Peyer's patch (tissue), 4 donors: ENCODE measurements around the gene SUN2.

Experiments used
- POLR2A ChIP-seq, 2 donors: fragments of 450-650 bp; IDR thresholded peaks; one replicate each; pipeline ENCODE4 v1.5.1; 2017; ENCODE audit warnings: antibody characterized with exemption in 2 of 2, mild to moderate bottlenecking in 2 of 2, moderate library complexity in 2 of 2
- TF ChIP-seq, protein P1 (sequence below), 6 experiments: fragments of 450-650 bp in 4 of 6; fragments of 200-600 bp in 2 of 6; sonication (generic) in 1 of 6; IDR thresholded peaks; one replicate each; pipeline ENCODE4 v1.5.1; 2017 to 2019; ENCODE audit warnings: antibody characterized with exemption in 6 of 6, mild to moderate bottlenecking in 3 of 6, moderate library complexity in 1 of 6

DNA sequence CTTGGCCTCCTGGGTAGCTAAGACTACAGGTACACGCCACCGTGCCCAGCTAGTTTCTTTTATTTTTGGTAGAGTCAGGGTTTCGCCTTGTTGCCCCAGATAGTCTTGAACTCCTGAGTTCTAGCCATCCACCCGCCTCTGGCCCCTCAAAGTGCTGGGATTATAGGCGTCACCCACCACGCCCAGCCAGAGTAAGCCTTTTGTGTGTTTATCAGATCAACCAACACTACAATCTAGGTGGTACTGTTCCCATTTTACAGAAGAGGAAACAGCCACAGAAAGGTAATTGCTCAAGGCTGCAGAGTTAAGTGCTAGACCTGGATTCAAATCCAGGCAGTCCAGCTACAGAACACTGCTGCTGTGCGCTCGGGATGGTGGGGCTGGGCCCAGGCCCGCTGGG is 70.9 kb downstream of the SUN2 start:
- TF ChIP-seq, protein P1, sequence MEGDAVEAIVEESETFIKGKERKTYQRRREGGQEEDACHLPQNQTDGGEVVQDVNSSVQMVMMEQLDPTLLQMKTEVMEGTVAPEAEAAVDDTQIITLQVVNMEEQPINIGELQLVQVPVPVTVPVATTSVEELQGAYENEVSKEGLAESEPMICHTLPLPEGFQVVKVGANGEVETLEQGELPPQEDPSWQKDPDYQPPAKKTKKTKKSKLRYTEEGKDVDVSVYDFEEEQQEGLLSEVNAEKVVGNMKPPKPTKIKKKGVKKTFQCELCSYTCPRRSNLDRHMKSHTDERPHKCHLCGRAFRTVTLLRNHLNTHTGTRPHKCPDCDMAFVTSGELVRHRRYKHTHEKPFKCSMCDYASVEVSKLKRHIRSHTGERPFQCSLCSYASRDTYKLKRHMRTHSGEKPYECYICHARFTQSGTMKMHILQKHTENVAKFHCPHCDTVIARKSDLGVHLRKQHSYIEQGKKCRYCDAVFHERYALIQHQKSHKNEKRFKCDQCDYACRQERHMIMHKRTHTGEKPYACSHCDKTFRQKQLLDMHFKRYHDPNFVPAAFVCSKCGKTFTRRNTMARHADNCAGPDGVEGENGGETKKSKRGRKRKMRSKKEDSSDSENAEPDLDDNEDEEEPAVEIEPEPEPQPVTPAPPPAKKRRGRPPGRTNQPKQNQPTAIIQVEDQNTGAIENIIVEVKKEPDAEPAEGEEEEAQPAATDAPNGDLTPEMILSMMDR (IDR thresholded peaks at IDR 0.05) = no peak
- TF ChIP-seq POLR2A (IDR thresholded peaks at IDR 0.05) = no peak
